Stimulated activated naive CD4-positive, alpha-beta T cell (primary cell): ENCODE measurements around the gene CACNA2D3.
"Not testable (repeated sequence)": the region's sequence is repeated elsewhere in the genome, so short reads cannot be mapped to it uniquely, and the experiment has no call there.

Source experiments
- DNase-seq, 6 experiments: peaks; one replicate each; lab custom pipeline; 2025; lab: John Stamatoyannopoulos, UW

The CACNA2D3 gene

DNA sequence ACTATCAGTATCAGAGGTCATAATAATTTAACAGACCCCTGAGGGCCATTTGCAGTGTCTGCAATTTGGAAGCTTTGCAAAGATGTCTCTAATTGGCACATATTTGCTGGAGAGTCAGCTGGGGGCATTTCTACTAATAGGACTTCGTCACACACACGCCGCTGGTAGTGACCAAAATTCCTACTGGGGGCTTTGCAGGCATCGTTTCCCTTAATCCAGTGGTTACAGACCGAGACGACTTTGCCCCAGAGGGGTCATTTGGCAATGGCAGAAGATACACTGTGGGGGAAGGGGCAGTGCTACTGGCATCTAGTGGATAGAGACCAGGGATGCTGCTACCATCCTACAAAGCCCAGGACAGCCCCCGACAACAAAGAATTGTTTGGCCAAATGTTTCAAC is 956.5 kb downstream of the CACNA2D3 start:
- no peak for DNase-seq

DNA sequence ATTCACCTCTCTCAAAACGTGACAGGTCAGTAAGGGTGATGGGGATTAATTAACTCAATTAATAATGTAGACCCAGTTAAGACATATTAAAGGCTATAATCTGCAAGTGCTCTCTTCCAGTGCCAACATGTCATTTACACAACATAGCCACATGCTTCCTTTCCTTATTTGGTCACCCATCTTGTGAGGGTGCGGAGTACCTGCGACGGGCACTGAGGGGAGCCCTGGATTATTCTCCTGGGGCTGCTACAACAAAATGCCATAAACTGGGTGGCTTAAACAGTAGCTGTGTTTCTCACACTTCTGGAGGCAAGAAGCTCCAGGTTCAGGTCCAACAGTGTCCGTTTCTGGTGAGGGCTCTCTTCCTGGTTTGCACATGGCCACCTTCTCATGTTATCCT is 962.9 kb downstream of the CACNA2D3 start:
- DNase-seq, result no peak

DNA sequence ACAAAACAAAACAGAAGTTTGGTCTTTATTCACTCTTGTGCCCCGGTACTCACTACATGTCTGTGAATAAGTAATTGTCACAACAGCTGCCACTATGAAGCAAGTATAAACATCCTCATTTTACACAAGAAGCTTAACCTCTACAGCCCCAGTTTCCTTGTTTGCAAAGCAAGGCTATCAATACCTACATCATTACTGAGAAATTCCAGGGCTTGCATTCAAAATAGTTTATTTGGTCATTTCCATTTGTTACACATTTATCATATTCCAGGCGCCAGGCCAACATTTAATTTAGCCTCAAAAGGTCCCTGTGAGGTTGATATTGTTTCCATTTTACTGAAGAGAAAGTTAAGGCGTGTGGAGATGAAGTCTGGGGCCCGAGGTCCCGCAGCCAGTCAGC is 966.9 kb downstream of the CACNA2D3 start:
- DNase-seq, result no peak

DNA sequence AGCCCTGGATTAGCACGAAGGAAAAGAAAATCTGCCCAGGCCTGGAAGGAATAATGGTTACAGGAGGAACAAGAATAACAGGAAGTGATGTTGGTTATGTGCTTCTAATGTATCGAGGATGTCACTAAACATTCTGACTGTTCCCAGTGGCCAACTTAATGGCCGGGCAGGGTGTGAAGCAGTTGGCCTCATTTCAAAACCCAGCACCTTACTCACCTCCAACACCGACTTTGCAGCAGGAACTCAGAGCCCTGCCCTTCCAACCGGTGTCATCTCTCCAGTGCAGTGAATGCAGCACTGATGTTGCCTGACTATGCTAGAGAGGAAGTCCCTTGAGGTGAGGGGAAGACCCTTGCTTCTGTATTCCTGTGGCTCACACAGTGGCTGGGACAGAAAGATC is 967.9 kb downstream of the CACNA2D3 start:
- no peak for DNase-seq

DNA sequence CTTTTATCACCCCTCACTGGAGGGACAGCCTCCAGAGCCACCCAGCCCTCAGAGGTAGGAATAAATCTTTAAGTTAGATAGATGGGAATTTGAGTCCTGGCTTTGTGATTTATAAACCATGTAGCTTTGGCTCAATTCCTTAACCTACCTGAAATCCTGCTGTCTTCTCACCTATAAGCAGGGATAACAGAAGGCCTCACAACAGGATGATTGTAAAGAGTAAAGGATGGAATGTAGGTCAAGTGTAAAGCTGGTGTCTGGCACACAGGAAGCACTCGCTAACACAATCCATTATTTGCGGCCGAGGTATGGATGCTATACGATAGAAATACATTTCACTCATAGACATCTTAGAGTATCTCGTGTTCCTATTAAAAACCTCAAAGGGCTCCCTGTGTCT is 968.4 kb downstream of the CACNA2D3 start:
- no peak for DNase-seq

DNA sequence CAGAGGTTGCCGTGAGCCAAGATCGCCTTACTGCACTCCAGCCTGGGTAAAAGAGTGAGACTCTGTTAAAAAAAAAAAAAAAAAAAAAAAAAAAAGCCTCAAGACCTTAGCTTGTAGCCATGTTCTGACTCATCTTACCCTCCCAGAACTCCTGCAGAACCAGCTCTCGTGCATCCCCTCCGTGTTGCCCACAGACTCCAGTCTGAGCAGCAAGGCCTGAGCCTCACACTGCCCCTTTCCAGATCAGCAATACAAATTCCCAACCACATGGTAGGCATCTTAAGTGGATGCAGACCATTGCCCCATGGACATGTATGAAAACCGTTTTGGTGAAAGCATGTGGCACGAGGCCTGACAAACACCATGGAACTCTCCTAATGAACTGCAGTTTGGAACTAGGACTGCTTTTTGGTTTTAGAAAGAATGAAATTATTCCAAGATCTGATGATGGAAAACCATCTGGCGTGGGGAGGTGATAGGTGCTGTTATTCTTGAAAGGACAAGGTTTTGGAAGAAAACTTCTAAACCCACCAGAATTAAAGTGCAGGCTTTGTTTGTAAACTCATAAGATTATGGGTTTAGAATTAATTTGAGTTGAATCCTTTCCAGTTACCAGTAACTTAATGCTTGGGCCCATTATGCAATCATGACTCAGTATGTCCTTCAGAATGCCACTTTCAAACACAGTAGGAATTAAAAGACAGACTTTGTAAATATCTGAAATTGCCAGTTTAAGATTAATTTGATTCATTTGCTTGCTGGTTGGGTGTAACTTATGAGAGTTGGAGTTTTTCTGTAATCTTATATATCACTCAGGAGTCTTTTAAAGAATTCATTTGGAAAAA is 969.3 kb downstream of the CACNA2D3 start:
- DNase-seq, result no peak

DNA sequence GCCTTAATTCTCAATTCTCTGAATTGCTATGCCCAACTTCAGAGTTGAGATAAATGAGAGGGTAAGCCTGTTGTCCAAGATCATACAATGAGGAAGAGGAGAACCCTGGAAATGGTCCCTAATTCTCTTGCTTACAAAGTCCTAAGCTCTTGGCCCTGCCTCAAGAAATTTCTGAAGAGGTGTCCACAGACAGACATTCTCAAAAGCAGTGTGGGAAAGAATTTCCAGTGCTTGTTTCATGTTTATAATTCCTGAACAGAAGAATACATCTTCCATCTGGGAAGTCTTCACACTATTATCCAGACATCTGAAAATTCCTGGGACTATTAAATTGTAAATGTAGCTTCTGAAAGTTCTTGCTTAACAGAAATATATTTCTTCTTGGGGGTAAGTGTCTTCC is 972.3 kb downstream of the CACNA2D3 start:
- no peak for DNase-seq

DNA sequence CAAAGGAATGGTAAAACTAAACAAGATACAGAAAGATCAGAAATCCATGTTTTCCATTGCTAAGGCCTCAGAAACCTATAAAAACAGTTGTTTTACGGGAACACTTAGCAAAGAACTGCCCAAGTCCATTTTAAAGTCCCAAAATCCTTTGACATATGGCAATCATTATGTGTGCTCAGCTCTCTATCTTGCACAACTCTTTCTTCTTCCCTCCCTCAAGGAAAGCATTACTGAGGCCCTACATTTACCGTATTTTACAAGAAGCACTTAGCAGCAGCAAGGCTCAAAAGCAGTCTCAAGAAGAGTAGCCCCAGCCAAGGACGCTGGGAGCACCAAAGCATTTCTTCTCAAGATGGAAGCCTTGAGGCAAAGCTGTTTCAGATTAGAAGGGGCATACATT is 975.1 kb downstream of the CACNA2D3 start:
- DNase-seq, result no peak

DNA sequence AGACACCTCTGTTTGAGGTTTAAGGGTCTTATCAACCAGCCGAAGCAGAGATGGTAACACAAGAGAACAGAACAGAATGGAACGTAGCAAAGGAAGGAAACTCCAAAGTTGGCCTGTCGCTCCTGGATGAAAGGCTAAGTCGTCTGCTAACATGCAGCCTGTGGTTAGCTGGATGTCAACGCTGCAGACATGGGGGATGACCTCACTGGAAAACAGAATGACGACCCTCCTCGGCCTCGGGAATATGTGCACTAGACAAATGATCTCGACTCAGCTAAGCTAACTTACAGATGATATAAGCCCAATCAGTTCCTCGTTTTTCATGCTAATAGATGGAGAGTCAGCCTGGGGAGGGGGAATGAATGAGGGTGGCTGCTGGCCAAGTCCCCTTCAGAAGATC is 983.3 kb downstream of the CACNA2D3 start:
- no peak for DNase-seq

DNA sequence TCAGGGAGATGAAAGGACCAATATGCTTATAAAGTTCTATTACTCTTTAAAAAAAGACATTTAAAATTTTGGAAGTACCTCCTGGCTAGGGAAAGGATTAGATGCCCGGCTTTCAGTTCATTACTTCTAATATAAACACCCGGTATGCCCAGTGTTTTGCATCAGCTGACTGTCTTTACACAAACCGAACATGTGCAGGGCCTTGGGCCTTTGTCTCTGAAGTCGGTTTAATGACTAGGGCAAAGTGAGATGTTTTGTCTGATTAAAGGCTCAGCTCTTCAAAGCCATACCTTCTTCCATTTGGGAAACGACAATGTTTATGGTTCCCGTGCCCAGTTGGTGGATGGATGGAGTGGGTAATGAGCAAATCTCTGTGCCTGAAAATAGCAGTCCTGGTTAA is 984.8 kb downstream of the CACNA2D3 start:
- no peak for DNase-seq

DNA sequence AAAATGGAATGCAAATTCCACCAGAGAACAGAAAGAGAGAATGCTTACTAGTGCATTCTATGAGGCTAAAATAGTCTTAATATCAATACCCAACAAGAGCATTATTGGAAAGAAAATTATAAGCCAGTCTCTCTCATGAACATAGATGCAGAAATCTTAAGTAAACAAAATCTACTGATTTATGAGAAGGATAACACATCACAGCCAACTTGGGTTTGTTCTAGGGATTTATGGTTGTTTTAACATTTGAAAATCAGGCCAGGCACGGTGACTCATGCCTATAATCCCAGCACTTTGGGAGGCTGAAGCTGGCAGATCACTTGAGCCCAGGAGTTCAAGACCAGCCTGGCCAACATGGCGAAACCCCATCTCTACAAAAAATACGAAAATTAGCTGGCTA is 989.6 kb downstream of the CACNA2D3 start:
- not testable (repeated sequence) for DNase-seq

DNA sequence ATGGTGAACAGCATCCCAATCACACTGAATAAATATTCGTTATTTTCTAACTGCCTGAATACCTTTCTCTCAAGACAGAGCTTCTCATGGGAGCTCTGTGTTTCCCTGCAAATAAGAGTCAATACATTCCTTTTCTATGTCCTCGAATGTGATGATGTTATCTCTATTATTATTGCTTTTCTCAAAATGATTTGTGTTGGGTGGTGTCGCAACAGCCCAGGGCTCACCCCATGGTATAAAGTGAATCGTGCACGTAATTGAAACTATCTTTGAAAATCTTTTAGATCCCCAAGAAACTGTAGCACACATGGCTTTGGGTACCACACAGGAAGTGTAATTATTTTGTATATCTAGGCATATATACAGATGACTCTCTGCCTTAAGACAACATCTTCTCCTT is 996.1 kb downstream of the CACNA2D3 start:
- no peak for DNase-seq

DNA sequence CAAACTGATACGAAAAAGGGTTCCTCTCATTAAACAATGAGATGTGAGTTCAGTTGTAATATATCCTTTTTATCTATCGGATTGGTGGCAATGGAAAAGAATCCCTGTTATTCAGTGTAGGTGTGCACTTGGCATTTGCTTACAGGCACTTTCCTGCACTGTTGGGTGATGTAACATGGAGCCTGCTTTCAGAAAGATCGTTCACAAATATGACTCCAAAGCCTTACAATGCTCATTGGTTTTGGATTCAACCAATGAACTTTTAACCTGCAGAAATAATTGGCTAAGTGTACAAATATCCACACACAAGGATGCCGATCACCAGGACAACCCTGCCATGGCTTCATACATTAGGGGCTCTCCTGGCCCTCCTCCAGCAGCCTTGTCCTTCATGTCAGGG is 996.9 kb downstream of the CACNA2D3 start:
- no peak for DNase-seq

DNA sequence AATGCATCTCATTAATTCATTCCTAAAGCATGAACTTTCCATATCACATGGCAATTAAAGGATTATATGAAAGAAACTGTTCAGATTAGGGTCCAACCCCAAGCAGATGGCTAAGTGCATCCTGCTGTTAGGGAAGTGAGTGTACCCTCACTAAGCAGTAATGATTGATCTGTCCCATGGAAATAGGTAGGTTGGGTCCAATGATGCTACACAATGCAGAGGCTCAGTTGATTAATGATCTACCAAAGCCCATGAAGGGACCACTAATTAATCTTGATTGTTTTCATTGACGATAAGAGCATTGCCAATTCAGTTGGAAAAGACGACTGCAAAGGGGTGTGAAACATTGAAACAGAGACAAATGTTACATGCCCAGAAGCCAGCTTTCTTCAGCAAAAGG is 1000.0 kb downstream of the CACNA2D3 start:
- DNase-seq, result no peak
